Activated naive CD4-positive, alpha-beta T cell treated with anti-CD3 and anti-CD28 coated beads, Interleukin-2, amount 50 U/mL, for 24 hours (primary cell): ENCODE results near the gene ELF4.

Experiments
- H3K27ac Mint-ChIP-seq: one replicate; pipeline ENCODE4 v1.8.0; 2021; ENCODE audit warnings: mild to moderate bottlenecking, mixed read lengths
- H3K27me3 Mint-ChIP-seq: one replicate; pipeline ENCODE4 v1.8.0; 2021; ENCODE audit warnings: mixed read lengths
- H3K36me3 Mint-ChIP-seq: one replicate; pipeline ENCODE4 v1.8.0; 2021; ENCODE audit warnings: mixed read lengths
- H3K4me1 Mint-ChIP-seq: one replicate; pipeline ENCODE4 v1.8.0; 2021; ENCODE audit warnings: mixed read lengths
- H3K4me3 Mint-ChIP-seq: one replicate; pipeline ENCODE4 v1.8.0; 2021; ENCODE audit warnings: mild to moderate bottlenecking, mixed read lengths
- H3K9me3 Mint-ChIP-seq: one replicate; pipeline ENCODE4 v1.8.0; 2021; ENCODE audit warnings: mixed read lengths

The ELF4 gene

GRCh38 chrX:130048686-130049222 is 61.5 kb downstream of the ELF4 start:
- H3K9me3 Mint-ChIP-seq: no peaks in the 10 kb centered on the region
- no peak overlapping the region for H3K4me3 Mint-ChIP-seq
- peaks cover 2% of the 10 kb centered on the region for H3K36me3 Mint-ChIP-seq
- H3K4me1 Mint-ChIP-seq: no peaks in the 10 kb centered on the region
- H3K27me3 Mint-ChIP-seq: no peaks in the 10 kb centered on the region
- H3K27ac Mint-ChIP-seq: peak overlapping the region; percentile 70

GRCh38 chrX:130047416-130047815 is 62.9 kb downstream of the ELF4 start:
- H3K4me1 Mint-ChIP-seq: no peaks in the 10 kb centered on the region
- no peaks in the 10 kb centered on the region for H3K27me3 Mint-ChIP-seq
- H3K27ac Mint-ChIP-seq: no peak overlapping the region
- H3K36me3 Mint-ChIP-seq: peaks cover 2% of the 10 kb centered on the region
- H3K4me3 Mint-ChIP-seq: no peak overlapping the region
- H3K9me3 Mint-ChIP-seq: no peaks in the 10 kb centered on the region

DNA sequence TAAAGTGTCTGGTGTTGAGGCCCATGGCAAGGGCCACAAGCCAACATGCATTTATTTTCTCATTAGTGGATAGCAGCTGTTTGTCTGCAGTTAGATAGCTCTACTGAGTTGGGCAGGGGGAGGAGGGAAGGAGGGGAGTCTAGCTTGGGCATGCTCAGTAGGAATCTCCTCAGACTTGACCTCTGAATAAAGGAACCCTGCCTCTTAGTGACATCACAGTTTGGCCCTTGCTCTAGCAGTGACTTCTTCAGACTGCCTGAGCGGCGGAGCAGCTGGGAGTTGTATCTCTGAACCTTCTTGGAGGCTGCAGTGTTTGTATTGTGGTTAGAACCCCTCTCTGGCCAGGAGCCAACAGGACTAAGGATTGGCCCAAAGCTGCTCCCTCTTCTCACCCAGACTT is 70.5 kb downstream of the ELF4 start:
- no peak overlapping the region for H3K27ac Mint-ChIP-seq
- H3K4me3 Mint-ChIP-seq: no peak overlapping the region
- no peaks in the 10 kb centered on the region for H3K27me3 Mint-ChIP-seq
- no peaks in the 10 kb centered on the region for H3K36me3 Mint-ChIP-seq
- no peaks in the 10 kb centered on the region for H3K4me1 Mint-ChIP-seq
- H3K9me3 Mint-ChIP-seq: no peaks in the 10 kb centered on the region

DNA sequence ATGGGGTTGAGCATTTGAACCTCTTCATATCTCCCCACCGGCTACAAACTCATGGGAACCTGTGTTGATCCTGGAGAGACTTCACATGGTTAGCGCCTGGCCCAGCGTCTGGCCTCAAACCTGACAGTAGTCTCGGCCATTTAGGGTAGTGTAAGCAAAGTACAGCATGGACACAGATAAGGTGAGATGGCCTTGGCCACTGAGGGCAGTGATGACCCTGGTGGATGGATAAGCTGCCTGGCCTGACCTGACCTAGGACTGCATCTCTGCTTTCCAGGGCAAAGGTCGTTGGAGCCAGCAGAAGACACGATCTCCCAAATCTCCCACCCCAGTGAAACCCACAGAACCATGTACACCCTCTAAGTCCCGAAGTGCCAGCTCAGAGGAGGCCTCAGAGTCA is 76.1 kb downstream of the ELF4 start:
- Mint-ChIP-seq H3K4me1 (no peaks in the 10 kb centered on the region), H3K9me3 (no peaks in the 10 kb centered on the region), H3K36me3 (peaks cover 2% of the 10 kb centered on the region), H3K4me3 (no peak overlapping the region), H3K27ac (no peak overlapping the region), H3K27me3 (no peaks in the 10 kb centered on the region)

GRCh38 chrX:130032552-130032951 is 77.7 kb downstream of the ELF4 start:
- Mint-ChIP-seq H3K27ac (peak overlapping the region; percentile 30), H3K27me3 (no peaks in the 10 kb centered on the region), H3K9me3 (no peaks in the 10 kb centered on the region), H3K4me3 (no peak overlapping the region), H3K36me3 (peaks cover 4% of the 10 kb centered on the region), H3K4me1 (peaks cover 3% of the 10 kb centered on the region)

GRCh38 chrX:130030826-130031225 is 79.5 kb downstream of the ELF4 start:
- no peaks in the 10 kb centered on the region for H3K27me3 Mint-ChIP-seq
- H3K9me3 Mint-ChIP-seq: no peaks in the 10 kb centered on the region
- peaks cover 3% of the 10 kb centered on the region for H3K4me1 Mint-ChIP-seq
- H3K36me3 Mint-ChIP-seq: peaks cover 4% of the 10 kb centered on the region
- H3K27ac Mint-ChIP-seq: no peak overlapping the region
- H3K4me3 Mint-ChIP-seq: no peak overlapping the region

DNA sequence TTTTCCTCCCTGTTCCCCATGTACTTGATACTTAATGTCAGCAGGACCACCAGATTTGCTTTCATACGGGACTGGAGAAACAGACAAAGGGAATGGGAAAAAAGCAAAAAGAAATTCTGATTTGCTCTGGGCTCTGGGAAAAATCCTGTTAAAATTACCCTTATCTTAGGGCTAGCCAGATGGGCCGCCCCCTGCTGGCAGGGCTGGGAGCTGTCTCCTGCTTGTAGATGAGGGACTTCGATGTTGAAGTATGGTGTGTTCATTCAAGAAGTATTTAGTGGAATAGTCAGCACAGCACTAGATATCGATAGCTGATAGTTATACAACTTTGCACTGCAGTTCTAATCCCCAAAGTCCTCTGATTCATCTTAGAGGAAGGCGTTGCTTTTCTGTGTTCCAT is 82.1 kb downstream of the ELF4 start:
- Mint-ChIP-seq H3K4me1 (peaks cover 9% of the 10 kb centered on the region), H3K36me3 (peaks cover 4% of the 10 kb centered on the region), H3K9me3 (no peaks in the 10 kb centered on the region), H3K4me3 (no peak overlapping the region), H3K27me3 (no peaks in the 10 kb centered on the region), H3K27ac (no peak overlapping the region)

- no peak overlapping the region for H3K27ac Mint-ChIP-seq
- H3K4me1 Mint-ChIP-seq: peaks cover 9% of the 10 kb centered on the region
- no peaks in the 10 kb centered on the region for H3K27me3 Mint-ChIP-seq
- no peak overlapping the region for H3K4me3 Mint-ChIP-seq
- peaks cover 4% of the 10 kb centered on the region for H3K36me3 Mint-ChIP-seq
- H3K9me3 Mint-ChIP-seq: no peaks in the 10 kb centered on the region
Observed at GRCh38 chrX:130027569-130027968, 82.7 kb downstream of the ELF4 start.

DNA sequence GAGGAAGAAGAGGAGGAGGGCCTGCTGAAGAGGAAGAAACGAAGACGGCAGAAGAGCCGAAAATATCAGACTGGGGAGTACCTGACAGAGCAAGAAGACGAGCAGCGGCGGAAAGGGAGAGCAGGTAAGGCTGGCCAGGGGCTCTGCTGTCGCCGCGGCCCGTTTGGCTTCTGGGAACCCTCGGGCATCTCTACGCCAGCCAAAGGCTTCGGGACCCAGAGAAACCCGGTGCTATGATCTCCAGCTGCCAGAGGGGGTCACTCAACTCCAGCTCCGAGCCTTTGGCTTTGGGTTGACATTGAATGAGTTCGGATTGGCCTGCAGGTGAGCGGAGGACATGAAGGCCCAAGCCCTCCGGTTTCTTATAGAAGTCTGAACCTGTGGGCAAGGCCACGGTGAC is 85.0 kb downstream of the ELF4 start:
- no peak overlapping the region for H3K27ac Mint-ChIP-seq
- H3K9me3 Mint-ChIP-seq: no peaks in the 10 kb centered on the region
- peaks cover 2% of the 10 kb centered on the region for H3K36me3 Mint-ChIP-seq
- no peaks in the 10 kb centered on the region for H3K27me3 Mint-ChIP-seq
- peaks cover 9% of the 10 kb centered on the region for H3K4me1 Mint-ChIP-seq
- no peak overlapping the region for H3K4me3 Mint-ChIP-seq

GRCh38 chrX:130024127-130024526 is 86.2 kb downstream of the ELF4 start:
- Mint-ChIP-seq H3K27me3 (no peaks in the 10 kb centered on the region), H3K36me3 (peaks cover 2% of the 10 kb centered on the region), H3K9me3 (no peaks in the 10 kb centered on the region), H3K4me1 (peaks cover 9% of the 10 kb centered on the region), H3K4me3 (peak overlapping the region; percentile 66), H3K27ac (peak overlapping the region; percentile 55)

- H3K36me3 Mint-ChIP-seq: no peaks in the 10 kb centered on the region
- no peaks in the 10 kb centered on the region for H3K27me3 Mint-ChIP-seq
- H3K4me3 Mint-ChIP-seq: no peak overlapping the region
- H3K4me1 Mint-ChIP-seq: peaks cover 6% of the 10 kb centered on the region
- no peaks in the 10 kb centered on the region for H3K9me3 Mint-ChIP-seq
- no peak overlapping the region for H3K27ac Mint-ChIP-seq
Observed at GRCh38 chrX:130020661-130021324, 89.5 kb downstream of the ELF4 start.

DNA sequence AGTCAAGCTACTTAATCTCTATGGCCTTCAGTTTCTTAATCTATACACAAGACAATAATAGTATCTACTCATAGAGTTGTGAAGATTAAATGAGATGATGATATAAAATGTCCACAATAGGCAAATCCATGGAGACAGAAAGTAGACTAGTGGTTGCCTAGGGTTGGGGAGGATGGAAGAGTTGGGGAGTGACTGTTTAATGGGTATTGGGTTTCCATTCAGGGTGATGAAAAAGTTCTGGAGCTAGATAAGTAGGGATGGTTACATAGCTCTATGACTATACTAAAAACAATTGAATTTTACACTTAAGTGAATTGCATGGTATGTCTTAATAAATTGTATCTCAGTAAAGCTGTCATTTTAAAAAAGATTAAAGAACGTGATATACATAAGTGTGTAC is 92.2 kb downstream of the ELF4 start:
- Mint-ChIP-seq H3K4me3 (no peak overlapping the region), H3K4me1 (no peaks in the 10 kb centered on the region), H3K27me3 (no peaks in the 10 kb centered on the region), H3K27ac (no peak overlapping the region), H3K9me3 (no peaks in the 10 kb centered on the region), H3K36me3 (no peaks in the 10 kb centered on the region)

GRCh38 chrX:130015181-130015580 is 95.1 kb downstream of the ELF4 start:
- H3K27ac Mint-ChIP-seq: no peak overlapping the region
- H3K36me3 Mint-ChIP-seq: no peaks in the 10 kb centered on the region
- no peak overlapping the region for H3K4me3 Mint-ChIP-seq
- H3K4me1 Mint-ChIP-seq: no peaks in the 10 kb centered on the region
- no peaks in the 10 kb centered on the region for H3K9me3 Mint-ChIP-seq
- no peaks in the 10 kb centered on the region for H3K27me3 Mint-ChIP-seq
